K562 (cell line): Measurements from ENCODE around the gene SUB1. TPM values are rescaled to one million over a fixed set of nuclear protein-coding genes. Genes with fewer than 3 reads are reported as not detected.

Experiments used
- FOSL1 ChIP-seq: fragments of 200-800 bp; sonication (Bioruptor generic); conservative IDR thresholded peaks from 2 replicates; pipeline ENCODE4 v1.6.1; 2016; ENCODE audit warnings: missing genetic modification characterization, missing compliant biosample characterization
- FOXA3 ChIP-seq, 2 experiments: fragments of 450-650 bp in 1 of 2; sonication (generic) in 1 of 2; formaldehyde crosslinking; IDR thresholded peaks in 1 of 2; conservative IDR thresholded peaks in 1 of 2; 2 replicates each; pipeline versions ENCODE4 v1.4.0 to v1.8.0; 2020 to 2022; ENCODE audit warnings: mild to moderate bottlenecking in 2 of 2, missing genetic modification reagents in 1 of 2
- GABPB2 ChIP-seq: fragments of 250-450 bp; sonication (Bioruptor Pico); conservative IDR thresholded peaks from 2 replicates; pipeline ENCODE4 v1.5.1; 2021; ENCODE audit warnings: mild to moderate bottlenecking
- HNRNPH1 ChIP-seq: fragments of 200-400 bp; formaldehyde crosslinking; optimal IDR thresholded peaks from 2 replicates; pipeline ENCODE3; 2017; ENCODE audit warnings: low read depth, mild to moderate bottlenecking, low read length, moderate library complexity
- JUND ChIP-seq, 2 experiments: IDR thresholded peaks; 2 replicates in 1 of 2; 3 replicates in 1 of 2; pipeline ENCODE4 v1.6.1; 2011; ENCODE audit warnings: borderline replicate concordance in 2 of 2, low read depth in 2 of 2, low read length in 2 of 2, improper control_type of control experiment in 1 of 2, missing biosample characterization in 1 of 2, missing genetic modification characterization in 1 of 2, missing genetic modification reagents in 1 of 2
- MAFF ChIP-seq: IDR thresholded peaks from 2 replicates; pipeline ENCODE4 v1.6.1; 2012; ENCODE audit warnings: low read length, improper control_type of control experiment
- MAFG ChIP-seq: fragments of 450-650 bp; conservative IDR thresholded peaks from 2 replicates; pipeline ENCODE4 v1.6.1; 2016; ENCODE audit warnings: missing genetic modification characterization, missing compliant biosample characterization
- MAFK ChIP-seq: IDR thresholded peaks from 2 replicates; pipeline ENCODE4 v1.6.1; 2011; ENCODE audit warnings: low read length, improper control_type of control experiment
- MEF2D ChIP-seq: conservative IDR thresholded peaks from 2 replicates; pipeline ENCODE4 v1.6.1; 2016; ENCODE audit warnings: low read depth, missing genetic modification characterization, missing compliant biosample characterization
- NBN ChIP-seq: fragments of 450-650 bp; IDR thresholded peaks from 2 replicates; pipeline ENCODE4 v1.6.1; 2016; ENCODE audit warnings: low read depth, mild to moderate bottlenecking
- NFE2L1 ChIP-seq: fragments of 450-650 bp; IDR thresholded peaks from 2 replicates; pipeline ENCODE4 v1.6.1; 2016; ENCODE audit warnings: missing genetic modification characterization, low read depth, mild to moderate bottlenecking, missing compliant biosample characterization, moderate library complexity, borderline replicate concordance
- NR1H2 ChIP-seq: sonication (generic); formaldehyde crosslinking; IDR thresholded peaks from 2 replicates; pipeline ENCODE4 v1.4.0; 2020; ENCODE audit warnings: mild to moderate bottlenecking, missing genetic modification reagents
- NR2C1 ChIP-seq, 2 experiments: fragments of 450-650 bp; IDR thresholded peaks; 2 replicates each; pipeline ENCODE4 v1.6.1; 2017; ENCODE audit warnings: mild to moderate bottlenecking in 2 of 2, antibody characterized with exemption in 1 of 2, inconsistent platforms in 1 of 2, missing compliant biosample characterization in 1 of 2, missing genetic modification characterization in 1 of 2
- SMARCE1 ChIP-seq: fragments of 450-650 bp; IDR thresholded peaks from 2 replicates; pipeline ENCODE4 v1.7.1; 2016; ENCODE audit warnings: mild to moderate bottlenecking
- SNRNP70 ChIP-seq: fragments of 200-400 bp; formaldehyde crosslinking; optimal IDR thresholded peaks from 2 replicates; pipeline ENCODE3; 2017; ENCODE audit warnings: low read depth, low read length
- SOX6 ChIP-seq: fragments of 450-650 bp; IDR thresholded peaks from 2 replicates; pipeline ENCODE4 v1.6.1; 2014; ENCODE audit warnings: mild to moderate bottlenecking
- ZNF316 ChIP-seq: fragments of 450-650 bp; IDR thresholded peaks from 2 replicates; pipeline ENCODE4 v1.6.1; 2016
- ZNF77 ChIP-seq: fragments of 250-450 bp; sonication (Bioruptor Pico); IDR thresholded peaks from 2 replicates; pipeline ENCODE4 v1.5.0; 2020
- polyA plus RNA-seq, 8 experiments: library from polyadenylated mRNA; depleted of rRNA in 4 of 8; stranded (reverse) in 5 of 8; unstranded in 3 of 8; fragments of >200 nt; fragmentation: Nextera tagmentation in 2 of 8; fragmentation: Illumina TruSeq in 1 of 8; extraction: Ambion mirVana in 2 of 8; extraction: Trizol in 1 of 8; gene quantifications; 2 replicates each; pipeline versions ENCODE4 v1.2.1 to v1.2.3, GENCODE V29; 2011 to 2014; ENCODE audit warnings: inconsistent platforms in 1 of 8, missing spikeins in 1 of 8
- total RNA-seq, 7 experiments: library from RNA; depleted of rRNA in 6 of 7; stranded (reverse); fragments of >200 nt in 6 of 7; fragmentation: Illumina TruSeq in 2 of 7; extraction: Trizol in 2 of 7; gene quantifications; 2 replicates each; pipeline versions ENCODE4 v1.2.1 to v1.2.3, GENCODE V29; 2011 to 2021; ENCODE audit warnings: low replicate concordance in 1 of 7
- TF ChIP-seq, protein P1 (sequence below): fragments of 450-650 bp; IDR thresholded peaks from 2 replicates; pipeline ENCODE4 v1.6.1; 2017; ENCODE audit warnings: antibody characterized with exemption, mild to moderate bottlenecking
- TF ChIP-seq, protein P2 (sequence below): fragments of 250-450 bp; sonication (Bioruptor Pico); IDR thresholded peaks from 2 replicates; pipeline ENCODE4 v1.4.0; 2020; ENCODE audit warnings: mild to moderate bottlenecking, moderate library complexity
- TF ChIP-seq, protein P3 (sequence below): fragments of 450-650 bp; conservative IDR thresholded peaks from 2 replicates; pipeline ENCODE4 v1.6.1; 2016; ENCODE audit warnings: missing genetic modification characterization, low read depth, mild to moderate bottlenecking, missing compliant biosample characterization, moderate library complexity

The SUB1 gene
- total and polyA plus RNA-seq, 9 of the 15 experiments (the other 6 are each of a cell fraction or from before 2014, with no cell fraction given): 336 to 1,031 (median 700) TPM

DNA sequence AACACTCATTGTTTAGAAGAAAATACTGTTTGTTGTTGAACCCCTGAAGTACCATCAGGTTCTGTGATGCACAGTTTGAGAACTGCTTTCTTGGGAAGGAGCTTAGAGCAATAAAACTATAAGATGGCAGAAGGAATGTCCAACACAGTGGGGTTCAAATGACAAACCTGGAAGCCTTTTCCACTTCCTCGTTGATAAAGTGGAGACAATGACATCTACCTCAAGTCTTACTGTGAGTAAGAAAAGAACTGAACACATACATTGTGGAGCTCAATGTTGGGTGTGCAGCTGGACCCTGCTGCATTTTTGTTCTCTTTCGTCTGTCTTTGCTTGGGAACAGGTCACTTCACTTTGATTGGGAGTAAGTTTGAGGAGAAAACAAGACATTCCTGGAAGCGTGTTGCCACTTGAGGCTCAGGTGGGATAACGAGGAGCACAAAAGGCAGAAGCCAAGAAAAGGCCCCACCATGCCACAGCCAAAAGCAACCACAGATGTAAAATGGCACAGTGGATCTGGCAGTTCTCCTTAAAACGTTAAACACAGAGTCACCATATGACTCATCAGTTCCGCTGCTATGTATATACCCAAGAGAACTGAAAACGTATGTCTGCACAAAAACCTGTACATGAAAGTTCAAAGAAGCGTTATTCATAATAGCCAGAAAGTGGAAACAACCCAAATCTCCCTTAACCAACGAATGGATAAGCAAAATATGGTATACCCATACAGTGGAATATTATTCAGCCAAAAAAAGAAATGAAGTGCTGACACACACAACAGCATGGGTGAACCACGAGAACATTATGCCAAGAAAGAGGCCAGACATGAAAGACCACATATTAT lies 42.9 kb upstream of the SUB1 start (continued):
- TF ChIP-seq NFE2L1 (tag) (peak; percentile 41; the same call in 1 of the 2 replicates), ZNF77 (CRISPR knock-in tag) (no peak), MAFG (tag) (peak; percentile 88), FOXA3 (CRISPR knock-in tag; conservative IDR thresholded peaks at IDR 0.05 in 1 of 2, IDR thresholded peaks at IDR 0.05 in 1 of 2) (peak in 1 of 2 experiments; percentile 44; a peak in 1 of 4 replicates), FOSL1 (tag) (peak; percentile 94), GABPB2 (CRISPR knock-in tag) (no peak), JUND (IDR thresholded peaks at IDR 0.05; ENCODE audit: borderline replicate concordance, low read depth, low read length) (peak; percentile 87), JUND (tag; IDR thresholded peaks at IDR 0.05; ENCODE audit: borderline replicate concordance, low read depth, low read length) (peak; percentile 90; the same call in 2 of the 3 replicates), NR2C1 (IDR thresholded peaks at IDR 0.05) (no peak), NR2C1 (tag; IDR thresholded peaks at IDR 0.05) (peak; percentile 47), ZNF316 (peak; percentile 91), NR1H2 (CRISPR knock-in tag) (no peak), NBN (no peak), SNRNP70 (no peak), SMARCE1 (peak; percentile 51; the same call in 1 of the 2 replicates), MAFF (peak; percentile 63), HNRNPH1 (no peak), MAFK (peak; percentile 74), SOX6 (no peak), MEF2D (0 out of 2 replicates have a peak, but pooled peaks have one; percentile 52)
- TF ChIP-seq, protein P1, sequence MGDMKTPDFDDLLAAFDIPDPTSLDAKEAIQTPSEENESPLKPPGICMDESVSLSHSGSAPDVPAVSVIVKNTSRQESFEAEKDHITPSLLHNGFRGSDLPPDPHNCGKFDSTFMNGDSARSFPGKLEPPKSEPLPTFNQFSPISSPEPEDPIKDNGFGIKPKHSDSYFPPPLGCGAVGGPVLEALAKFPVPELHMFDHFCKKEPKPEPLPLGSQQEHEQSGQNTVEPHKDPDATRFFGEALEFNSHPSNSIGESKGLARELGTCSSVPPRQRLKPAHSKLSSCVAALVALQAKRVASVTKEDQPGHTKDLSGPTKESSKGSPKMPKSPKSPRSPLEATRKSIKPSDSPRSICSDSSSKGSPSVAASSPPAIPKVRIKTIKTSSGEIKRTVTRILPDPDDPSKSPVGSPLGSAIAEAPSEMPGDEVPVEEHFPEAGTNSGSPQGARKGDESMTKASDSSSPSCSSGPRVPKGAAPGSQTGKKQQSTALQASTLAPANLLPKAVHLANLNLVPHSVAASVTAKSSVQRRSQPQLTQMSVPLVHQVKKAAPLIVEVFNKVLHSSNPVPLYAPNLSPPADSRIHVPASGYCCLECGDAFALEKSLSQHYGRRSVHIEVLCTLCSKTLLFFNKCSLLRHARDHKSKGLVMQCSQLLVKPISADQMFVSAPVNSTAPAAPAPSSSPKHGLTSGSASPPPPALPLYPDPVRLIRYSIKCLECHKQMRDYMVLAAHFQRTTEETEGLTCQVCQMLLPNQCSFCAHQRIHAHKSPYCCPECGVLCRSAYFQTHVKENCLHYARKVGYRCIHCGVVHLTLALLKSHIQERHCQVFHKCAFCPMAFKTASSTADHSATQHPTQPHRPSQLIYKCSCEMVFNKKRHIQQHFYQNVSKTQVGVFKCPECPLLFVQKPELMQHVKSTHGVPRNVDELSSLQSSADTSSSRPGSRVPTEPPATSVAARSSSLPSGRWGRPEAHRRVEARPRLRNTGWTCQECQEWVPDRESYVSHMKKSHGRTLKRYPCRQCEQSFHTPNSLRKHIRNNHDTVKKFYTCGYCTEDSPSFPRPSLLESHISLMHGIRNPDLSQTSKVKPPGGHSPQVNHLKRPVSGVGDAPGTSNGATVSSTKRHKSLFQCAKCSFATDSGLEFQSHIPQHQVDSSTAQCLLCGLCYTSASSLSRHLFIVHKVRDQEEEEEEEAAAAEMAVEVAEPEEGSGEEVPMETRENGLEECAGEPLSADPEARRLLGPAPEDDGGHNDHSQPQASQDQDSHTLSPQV: peak; percentile 79
- TF ChIP-seq, protein P2, sequence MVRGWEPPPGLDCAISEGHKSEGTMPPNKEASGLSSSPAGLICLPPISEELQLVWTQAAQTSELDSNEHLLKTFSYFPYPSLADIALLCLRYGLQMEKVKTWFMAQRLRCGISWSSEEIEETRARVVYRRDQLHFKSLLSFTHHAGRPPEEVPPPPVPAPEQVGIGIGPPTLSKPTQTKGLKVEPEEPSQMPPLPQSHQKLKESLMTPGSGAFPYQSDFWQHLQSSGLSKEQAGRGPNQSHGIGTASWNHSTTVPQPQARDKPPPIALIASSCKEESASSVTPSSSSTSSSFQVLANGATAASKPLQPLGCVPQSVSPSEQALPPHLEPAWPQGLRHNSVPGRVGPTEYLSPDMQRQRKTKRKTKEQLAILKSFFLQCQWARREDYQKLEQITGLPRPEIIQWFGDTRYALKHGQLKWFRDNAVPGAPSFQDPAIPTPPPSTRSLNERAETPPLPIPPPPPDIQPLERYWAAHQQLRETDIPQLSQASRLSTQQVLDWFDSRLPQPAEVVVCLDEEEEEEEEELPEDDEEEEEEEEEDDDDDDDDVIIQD (CRISPR knock-in tag): no peak
- TF ChIP-seq, protein P3, sequence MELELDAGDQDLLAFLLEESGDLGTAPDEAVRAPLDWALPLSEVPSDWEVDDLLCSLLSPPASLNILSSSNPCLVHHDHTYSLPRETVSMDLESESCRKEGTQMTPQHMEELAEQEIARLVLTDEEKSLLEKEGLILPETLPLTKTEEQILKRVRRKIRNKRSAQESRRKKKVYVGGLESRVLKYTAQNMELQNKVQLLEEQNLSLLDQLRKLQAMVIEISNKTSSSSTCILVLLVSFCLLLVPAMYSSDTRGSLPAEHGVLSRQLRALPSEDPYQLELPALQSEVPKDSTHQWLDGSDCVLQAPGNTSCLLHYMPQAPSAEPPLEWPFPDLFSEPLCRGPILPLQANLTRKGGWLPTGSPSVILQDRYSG (tag): peak; percentile 86
